Liver (tissue), 3 donors: ENCODE data around the gene ACKR2.

Experiments used
- ATF3 ChIP-seq: IDR thresholded peaks from 2 replicates; pipeline ENCODE4 v1.6.1; 2016; ENCODE audit warnings: antibody characterized with exemption
- CTCF ChIP-seq: fragments of 150-350 bp; IDR thresholded peaks from 2 replicates; pipeline ENCODE4 v1.5.1; 2017; ENCODE audit warnings: improper control_type of control experiment, low read depth, low read length; ENCODE audit not compliant: missing input control
- EGR1 ChIP-seq, 2 donors: IDR thresholded peaks; 2 replicates each; pipeline ENCODE4 v1.6.1; 2016 to 2018; ENCODE audit warnings: antibody characterized with exemption in 2 of 2, low read depth in 2 of 2
- FOXA1 ChIP-seq: IDR thresholded peaks from 2 replicates; pipeline ENCODE4 v1.6.1; 2016; ENCODE audit warnings: antibody characterized with exemption
- GABPA ChIP-seq, 2 donors: IDR thresholded peaks in 1 of 2; conservative IDR thresholded peaks in 1 of 2; 2 replicates each; pipeline ENCODE4 v1.6.1; 2016; ENCODE audit warnings: antibody characterized with exemption in 2 of 2, mild to moderate bottlenecking in 1 of 2, moderate library complexity in 1 of 2
- JUND ChIP-seq, 2 donors: IDR thresholded peaks; 2 replicates each; pipeline ENCODE4 v1.6.1; 2016; ENCODE audit warnings: antibody characterized with exemption in 2 of 2
- MAX ChIP-seq: IDR thresholded peaks from 2 replicates; pipeline ENCODE4 v1.6.1; 2016; ENCODE audit warnings: antibody characterized with exemption
- NR2F2 ChIP-seq: IDR thresholded peaks from 2 replicates; pipeline ENCODE4 v1.6.1; 2016; ENCODE audit warnings: antibody characterized with exemption
- RAD21 ChIP-seq, 2 donors: IDR thresholded peaks; 2 replicates each; pipeline ENCODE4 v1.6.1; 2016; ENCODE audit warnings: antibody characterized with exemption in 2 of 2, mild to moderate bottlenecking in 2 of 2
- REST ChIP-seq: IDR thresholded peaks from 2 replicates; pipeline ENCODE4 v1.6.1; 2016; ENCODE audit warnings: antibody characterized with exemption, mild to moderate bottlenecking
- RXRA ChIP-seq, 2 donors: IDR thresholded peaks; 2 replicates each; pipeline ENCODE4 v1.6.1; 2017 to 2018; ENCODE audit warnings: antibody characterized with exemption in 2 of 2, mild to moderate bottlenecking in 1 of 2
- SP1 ChIP-seq: IDR thresholded peaks from 2 replicates; pipeline ENCODE4 v1.6.1; 2018; ENCODE audit warnings: antibody characterized with exemption, mild to moderate bottlenecking
- YY1 ChIP-seq: IDR thresholded peaks from 2 replicates; pipeline ENCODE4 v1.6.1; 2016; ENCODE audit warnings: antibody characterized with exemption, mild to moderate bottlenecking
- donor health status: healthy.
- donor health status: healthy.

- no peak for TF ChIP-seq CTCF
- TF ChIP-seq RAD21 (IDR thresholded peaks at IDR 0.05), result no peak
- no peak for TF ChIP-seq SP1
- TF ChIP-seq JUND (IDR thresholded peaks at IDR 0.05), result peak in 1 of 2 donors; percentile 49
- no peak for TF ChIP-seq MAX
- no peak for TF ChIP-seq YY1
- no peak for TF ChIP-seq EGR1 (IDR thresholded peaks at IDR 0.05; ENCODE audit: low read depth in 2 of 2)
- TF ChIP-seq NR2F2, result peak; percentile 73
- TF ChIP-seq REST, result peak; percentile 21
- no peak for TF ChIP-seq FOXA1
- no peak for TF ChIP-seq GABPA (IDR thresholded peaks at IDR 0.05 in 1 of 2, conservative IDR thresholded peaks at IDR 0.05 in 1 of 2)
- TF ChIP-seq RXRA (IDR thresholded peaks at IDR 0.05), result peak; percentile 40 to 49
- no peak for TF ChIP-seq ATF3
Measured at GRCh38 chr3:42852441-42852840, 43.2 kb downstream of the ACKR2 start.
